HG02870 (cell line): ENCODE results near the gene TSFM.

Experiments used
- ATAC-seq: cut with Tn5 transposase; IDR thresholded peaks from one replicate; pipeline ENCODE4 v1.9.1; 2021; ENCODE audit warnings: mild to moderate bottlenecking, moderate library complexity; ENCODE audit not compliant: unreplicated experiment

TSFM gene

DNA sequence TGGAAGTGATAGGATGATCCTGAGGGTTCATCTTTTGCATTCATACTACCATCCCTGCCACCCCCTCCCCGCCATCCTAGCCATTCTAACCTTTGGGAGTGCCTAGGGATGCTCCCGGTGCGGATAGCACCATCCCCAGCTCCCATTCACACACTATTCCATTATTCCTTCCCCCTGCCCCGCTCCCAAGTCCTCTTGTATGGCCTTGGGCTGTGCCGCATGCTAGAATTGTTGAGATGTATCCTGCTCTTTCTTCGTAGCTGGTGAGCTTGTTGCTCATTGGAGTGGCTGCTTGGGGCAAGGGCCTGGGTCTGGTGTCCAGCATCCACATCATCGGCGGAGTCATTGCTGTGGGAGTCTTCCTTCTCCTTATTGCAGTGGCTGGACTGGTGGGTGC, 37.1 kb upstream of the TSFM start:
- ATAC-seq: no peak

DNA sequence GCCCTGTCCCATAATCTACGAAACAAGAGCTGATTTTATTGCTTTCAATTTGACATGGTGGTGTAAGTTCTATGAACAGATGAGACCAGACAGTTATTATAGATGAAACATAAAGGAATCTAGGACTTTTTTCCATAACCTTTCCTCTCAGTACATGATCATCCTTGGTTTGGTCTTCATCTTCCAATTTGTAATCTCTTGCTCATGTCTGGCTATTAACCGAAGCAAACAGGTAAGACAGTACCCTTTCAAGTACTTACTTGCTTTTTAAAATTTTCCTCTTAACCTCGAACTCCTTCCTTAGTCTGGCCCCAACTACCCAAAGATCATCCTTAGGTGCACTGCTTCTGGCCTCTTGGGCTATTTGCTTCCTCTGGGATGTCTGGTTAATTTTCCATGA, 36.6 kb upstream of the TSFM start:
- no peak for ATAC-seq

DNA sequence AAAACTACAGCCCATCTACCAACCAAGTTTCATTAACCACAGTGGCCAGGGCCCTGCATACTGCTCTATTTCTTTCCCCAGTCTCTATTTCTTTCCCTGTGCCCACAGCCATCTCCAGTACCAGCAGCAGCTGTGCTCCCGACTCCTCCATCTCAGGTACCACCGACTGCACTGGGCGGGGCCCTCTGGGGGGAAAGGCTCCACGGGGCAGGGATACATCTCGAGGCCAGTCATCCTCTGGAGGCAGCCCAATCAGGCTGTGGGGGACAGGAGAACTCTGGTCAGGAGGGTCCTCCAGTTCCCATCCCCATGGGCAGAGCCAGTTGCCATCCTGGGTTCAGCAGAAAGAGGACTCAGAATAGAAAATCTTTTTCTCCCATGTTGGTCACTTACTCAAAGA, 33.5 kb upstream of the TSFM start:
- no peak for ATAC-seq

DNA sequence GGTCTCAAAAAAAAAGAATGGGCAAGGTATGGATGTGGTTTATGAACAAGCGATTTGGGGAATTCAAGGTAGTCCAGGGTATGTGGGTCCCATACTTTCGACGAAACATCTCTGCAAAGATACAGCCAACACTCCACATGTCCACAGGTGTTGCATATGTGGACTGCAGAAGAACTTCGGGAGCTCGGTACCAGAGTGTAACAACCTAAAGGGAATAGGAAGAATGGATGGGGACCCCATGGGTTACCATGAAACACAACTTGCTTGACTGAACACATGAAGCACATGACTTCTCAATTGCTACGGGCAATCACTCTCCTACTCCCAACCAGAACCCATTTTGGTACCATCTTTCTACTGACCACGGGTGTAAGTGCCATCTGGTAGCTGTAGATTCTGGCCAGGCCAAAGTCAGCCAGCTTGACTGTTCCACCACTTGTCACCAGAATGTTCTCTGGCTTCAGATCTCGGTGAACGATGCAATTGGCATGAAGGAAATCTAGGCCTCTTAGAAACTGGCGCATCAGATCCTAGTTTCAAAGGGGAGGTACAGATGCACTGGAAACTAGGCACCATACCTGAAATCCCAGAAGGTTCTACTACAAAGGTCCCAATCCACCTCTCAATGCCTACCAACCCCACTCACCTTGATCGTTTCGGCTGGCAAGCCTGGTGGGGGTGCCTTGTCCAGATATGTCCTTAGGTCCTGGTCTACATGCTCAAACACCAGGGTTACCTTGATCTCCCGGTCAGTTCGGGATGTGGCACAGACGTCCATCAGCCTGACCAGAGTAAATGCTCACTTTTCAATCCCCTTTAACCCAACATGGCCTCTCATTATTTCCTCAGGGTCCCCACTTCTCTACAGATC, 31.8 kb upstream of the TSFM start:
- ATAC-seq: no peak

DNA sequence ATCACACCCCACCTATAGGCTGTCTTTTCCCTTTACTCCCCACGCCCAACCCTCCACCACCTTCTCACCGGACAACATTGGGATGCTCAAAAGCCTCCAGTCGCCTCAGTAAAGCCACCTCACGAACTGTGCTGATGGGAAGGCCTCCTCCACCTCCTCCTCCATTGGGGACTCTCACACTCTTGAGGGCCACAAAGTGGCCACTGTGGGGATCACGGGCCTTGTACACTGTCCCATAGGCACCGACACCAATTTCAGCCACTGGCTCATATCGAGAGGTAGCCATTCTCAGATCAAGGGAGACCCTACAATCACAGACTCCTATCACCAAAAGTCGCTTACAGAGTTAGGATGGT, 31.2 kb upstream of the TSFM start:
- no peak for ATAC-seq

DNA sequence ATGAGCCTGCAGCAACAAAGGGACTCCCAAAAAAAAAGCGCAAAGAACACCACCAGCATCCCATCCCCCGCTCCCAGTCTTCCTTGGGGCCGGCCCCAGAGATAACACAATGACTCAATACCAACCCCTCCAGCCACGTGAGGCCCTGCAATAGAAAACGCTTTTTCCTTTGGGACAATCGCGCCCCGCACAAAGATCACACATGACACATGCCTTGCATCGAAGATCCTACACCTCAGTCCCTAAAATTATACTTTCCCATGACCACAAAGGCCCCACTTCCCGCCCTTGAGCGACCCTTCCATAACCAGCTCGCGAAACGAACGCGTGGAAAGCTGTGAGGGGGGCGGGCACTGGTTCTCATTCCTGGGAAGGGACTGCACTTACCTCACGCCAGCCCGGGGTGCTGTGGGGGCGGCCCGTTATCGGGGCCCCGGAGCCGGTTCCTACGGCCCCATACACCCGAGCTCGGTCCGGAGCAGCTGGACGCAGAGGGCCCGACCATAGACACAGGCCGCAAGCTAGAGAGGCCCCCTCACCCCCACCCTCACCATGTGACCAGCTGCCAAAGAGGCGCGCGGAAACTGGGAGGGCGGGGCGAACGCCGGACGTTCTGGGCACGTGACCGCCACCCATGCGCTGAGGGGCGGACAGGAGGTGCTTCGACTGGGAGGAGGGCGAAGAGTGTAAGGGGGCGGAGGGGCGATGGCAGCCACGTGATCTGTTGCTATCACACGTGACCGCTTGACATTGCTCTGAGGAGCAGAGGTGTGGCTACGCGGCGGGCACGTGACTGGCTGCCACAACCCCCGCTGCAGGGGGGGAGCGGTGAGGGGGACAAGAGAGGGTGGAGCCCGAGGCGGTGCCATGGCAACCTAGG, 30.6 kb upstream of the TSFM start, which contains the start of gene CDK4:
Gene CDK4, minus strand, starts transcription at position 523 of the 880 bp plus-strand sequence. CDS start 593 bp downstream, outside the sequence.
- ATAC-seq: peak; percentile 71

DNA sequence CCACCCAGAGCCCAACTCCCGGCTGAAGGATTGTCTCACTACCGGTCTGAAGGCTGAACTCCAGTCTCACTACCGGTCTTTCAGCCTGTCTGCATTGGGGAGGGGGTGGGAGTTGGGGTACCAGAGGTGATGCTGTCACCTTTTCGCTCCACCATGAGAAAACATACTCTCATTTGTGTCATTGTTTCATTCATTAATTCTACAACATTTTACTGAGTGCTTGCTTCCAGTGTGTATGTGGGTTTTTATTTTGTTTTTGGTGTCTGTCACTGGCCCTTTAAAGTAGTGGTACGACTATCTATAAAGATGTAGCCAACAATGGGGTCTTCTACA, 30.0 kb upstream of the TSFM start:
- ATAC-seq: no peak

DNA sequence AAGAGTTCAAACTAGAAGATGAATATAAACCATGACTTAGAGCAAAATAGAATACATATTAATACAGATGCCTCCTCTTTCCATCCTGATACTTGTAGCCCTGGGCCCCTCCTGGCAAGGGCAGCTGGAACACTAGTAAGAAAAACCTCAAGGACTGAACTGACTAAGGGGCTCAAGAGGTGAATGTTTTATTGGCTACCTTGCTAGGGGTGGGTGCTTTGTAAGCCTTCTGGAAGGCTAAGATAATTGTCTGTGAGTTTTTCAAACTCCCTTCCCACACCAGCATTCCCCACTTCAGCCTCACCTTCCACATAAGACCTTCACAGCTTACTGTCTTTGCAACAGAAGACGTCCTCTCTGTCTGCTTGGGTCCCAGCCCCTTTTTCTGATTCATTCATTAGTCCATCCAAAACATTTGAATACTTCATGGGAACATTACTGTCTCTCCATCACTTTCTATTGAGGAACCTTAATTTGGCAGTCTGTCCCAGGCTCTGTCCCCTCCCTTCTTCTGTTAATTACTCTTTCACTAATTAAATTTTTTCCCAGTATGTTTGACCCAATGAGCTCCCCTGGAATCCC, 28.7 kb upstream of the TSFM start:
- no peak for ATAC-seq

DNA sequence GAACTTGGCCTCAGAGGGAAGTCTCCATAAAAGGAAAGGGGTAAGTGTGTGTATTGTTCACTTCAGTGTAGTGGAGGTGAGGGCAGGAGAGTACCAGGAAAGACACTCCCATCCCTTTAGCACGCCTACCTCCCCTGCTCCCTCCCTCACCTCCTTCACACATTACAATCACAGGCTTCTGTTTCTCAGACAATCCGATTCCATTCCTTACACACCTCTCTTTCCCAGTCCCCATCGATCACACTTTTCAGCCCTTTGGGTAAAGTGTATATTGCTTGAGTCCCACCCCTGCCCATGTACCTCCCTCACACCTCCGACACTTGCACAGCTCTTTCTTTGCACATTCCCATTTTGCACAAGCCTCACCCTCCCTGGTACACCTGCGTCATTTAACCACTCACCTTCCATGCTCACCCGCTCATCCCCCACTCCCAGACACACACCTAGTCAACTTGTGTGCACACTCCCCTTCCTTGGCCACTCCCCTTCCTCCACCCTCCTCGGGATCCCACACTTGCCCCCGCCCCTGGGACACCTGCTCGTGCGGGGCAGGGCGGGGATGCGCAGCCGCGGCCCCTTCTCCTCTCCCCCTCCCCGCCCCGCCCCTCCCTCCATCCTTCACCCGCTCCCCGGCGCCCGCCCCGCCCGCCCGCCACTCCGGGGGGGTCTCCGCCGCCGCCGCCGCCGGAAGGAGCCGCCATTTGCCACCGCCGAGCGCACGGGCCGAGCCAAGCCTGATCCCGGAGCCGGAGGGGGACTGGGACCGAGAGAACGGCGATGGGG, 28.0 kb upstream of the TSFM start, which contains the start of gene MARCHF9:
Gene MARCHF9, plus strand, starts transcription at position 693 of the 783 bp plus-strand sequence. CDS start 426 bp downstream, outside the sequence.
- ATAC-seq: peak; percentile 35

DNA sequence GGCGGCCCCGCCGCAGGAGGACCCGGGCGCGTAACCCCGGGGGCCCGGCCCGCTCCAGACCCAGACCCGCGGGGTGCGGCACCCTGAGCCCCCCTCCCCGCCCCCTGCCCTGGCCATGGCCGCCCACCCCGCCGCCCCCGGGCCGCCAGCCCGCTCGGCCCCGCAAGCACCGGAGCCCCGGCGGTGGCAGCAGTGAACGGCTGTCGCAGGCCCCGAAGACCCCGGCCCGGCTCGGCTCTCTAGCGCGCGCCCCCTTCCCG, 27.5 kb upstream of the TSFM start:
- ATAC-seq: no peak

DNA sequence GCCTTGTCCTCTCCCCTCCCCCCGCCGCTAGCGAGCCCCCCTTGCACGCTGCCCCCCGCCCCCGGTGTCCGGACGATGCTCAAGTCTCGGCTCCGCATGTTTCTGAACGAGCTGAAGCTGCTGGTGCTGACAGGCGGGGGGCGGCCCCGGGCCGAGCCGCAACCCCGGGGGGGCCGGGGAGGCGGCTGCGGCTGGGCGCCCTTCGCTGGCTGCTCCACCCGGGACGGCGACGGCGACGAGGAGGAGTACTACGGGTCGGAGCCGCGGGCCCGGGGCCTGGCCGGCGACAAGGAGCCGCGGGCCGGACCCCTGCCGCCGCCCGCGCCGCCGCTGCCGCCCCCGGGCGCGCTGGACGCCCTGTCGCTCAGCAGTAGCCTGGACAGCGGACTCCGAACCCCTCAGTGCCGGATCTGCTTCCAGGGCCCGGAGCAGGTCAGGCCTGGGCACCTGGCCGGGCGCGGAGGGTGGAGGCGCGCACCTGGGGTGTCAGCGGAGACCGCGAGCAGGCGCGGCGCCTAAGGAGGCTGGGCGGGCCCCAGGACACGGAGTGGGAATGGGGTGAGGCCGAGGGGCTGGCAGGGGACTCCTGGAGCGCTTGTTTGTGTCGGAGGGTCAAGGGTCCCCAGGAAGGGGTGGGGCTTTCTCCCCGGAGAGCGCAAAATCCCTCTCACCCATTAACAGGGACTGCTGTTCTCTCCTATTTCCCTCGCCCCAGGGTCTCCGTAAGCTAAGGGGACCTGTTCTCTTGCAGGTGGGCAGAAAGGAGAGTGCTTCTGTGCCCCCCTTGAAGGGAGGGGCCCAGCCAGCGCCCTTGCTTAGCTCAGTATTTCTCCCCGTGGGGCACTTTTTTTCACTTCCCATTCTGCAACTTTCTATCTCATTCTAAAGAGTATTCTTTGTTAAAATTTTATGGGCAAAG, 26.9 kb upstream of the TSFM start:
- ATAC-seq: no peak

DNA sequence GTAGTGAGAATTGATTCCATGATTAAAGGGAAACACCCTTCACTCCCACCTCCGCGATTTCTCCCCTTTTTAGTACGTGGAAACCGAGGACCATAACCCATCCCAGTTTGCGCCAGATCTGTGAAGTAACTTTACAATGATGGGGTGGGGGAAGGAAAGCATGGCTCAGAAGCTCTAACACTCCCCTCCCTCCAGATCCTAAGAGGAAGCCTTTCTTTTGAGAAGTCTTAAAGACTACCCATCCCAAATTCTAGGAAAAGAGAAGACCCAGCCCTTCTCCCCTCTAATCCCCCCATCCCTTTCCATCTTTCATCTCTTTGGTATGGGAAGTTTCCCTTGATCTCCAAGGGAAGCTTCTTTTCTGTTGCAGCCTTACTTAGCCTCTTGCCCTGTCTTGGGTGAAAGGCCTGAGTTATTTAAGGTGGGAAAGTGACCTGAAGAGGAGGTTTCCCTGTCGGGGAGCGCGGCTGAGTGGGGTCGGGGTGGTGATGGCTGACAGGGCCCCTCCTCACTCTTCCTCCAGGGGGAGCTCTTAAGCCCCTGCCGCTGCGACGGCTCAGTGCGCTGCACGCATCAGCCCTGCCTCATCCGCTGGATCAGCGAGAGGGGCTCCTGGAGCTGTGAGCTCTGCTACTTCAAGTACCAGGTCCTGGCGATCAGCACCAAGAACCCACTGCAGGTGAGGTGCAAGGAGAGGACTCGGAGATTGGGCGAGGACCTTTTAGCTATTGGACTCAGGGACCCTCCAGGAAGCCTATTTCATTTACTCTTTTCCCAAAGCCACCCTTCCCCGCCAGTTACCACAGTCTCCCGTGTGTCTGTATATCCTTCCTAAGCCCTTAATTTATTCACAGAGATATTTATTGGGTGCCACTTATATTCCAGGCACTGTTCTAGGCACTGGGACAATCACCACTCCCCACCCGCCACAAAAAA, 25.9 kb upstream of the TSFM start:
- ATAC-seq: peak; percentile 22

DNA sequence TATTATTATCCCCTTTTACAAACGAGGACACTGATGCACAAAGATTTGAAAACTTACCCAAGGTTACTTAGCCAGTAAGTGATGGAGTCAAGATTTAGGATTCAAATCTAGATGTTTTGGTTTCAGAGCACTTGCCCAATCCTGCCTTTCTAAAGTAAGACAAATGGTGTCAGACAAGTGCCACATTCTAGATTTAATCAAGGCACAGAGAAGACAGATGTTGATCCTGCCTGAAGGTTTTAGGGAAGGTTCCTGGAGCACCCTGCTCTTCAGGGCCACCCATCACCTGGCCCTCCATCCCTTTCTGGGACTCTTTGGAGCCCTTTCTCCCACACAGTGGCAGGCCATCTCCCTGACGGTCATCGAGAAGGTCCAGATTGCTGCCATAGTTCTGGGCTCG, 24.8 kb upstream of the TSFM start:
- no peak for ATAC-seq

DNA sequence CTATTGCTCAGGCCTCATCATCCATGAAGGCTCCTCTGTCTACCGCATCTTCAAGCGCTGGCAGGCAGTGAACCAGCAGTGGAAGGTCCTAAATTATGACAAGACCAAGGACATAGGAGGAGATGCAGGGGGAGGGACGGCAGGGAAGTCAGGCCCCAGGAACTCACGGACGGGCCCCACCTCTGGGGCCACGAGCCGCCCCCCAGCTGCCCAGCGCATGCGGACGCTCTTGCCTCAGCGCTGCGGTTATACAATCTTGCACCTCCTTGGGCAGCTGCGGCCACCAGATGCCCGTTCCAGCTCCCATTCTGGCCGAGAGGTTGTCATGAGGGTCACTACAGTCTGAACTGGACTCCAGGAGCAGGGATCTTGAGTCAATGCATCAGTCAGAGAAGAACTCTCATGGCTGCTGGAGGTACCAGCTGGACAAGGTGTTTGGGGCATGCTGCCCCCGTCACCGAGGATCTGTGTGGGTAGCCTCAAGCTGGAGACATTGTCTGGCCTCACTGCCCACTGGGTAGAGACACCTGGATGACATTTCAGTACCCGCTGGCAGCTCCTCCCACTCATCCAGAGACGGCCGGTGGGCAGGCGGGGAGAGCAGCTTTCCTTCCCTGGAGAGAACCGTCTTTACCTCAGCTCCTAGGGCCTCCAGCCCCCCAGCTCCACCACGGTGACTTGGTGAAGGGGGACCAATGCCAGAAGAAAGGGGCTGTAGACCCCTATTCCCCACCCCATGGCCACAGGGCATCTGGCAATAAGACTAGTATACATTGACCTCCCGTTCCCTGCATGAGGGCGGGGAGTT, 23.8 kb upstream of the TSFM start:
- ATAC-seq: no peak

DNA sequence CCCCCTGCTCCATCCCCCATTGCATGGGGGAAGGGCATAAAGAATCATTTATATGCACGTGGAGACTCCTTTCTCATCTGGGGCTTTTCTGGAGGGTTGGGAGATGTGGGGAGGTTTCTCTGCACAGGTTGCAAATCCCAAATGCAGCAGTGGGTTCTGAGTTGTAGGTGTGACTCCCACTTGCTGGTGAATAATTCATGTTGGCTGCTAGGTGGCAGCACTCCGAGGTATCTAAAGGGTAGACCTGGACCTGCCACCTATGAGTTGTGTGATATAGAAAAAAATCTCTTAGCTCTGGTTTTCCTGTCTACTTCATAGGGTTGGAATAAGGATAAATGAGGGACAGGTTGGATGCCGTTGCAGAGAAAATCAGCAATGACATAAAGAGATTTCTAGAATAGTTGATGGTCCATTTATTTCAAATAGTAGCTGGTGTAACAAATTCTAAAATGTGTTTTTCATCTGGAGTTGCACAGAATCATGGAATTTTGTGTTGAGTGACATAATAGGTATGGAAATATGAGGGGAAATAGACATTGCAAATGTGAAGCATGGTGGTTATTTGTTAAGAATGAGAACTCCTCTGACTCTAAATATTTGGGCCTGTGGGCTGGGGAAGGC, 23.1 kb upstream of the TSFM start:
- ATAC-seq: no peak

DNA sequence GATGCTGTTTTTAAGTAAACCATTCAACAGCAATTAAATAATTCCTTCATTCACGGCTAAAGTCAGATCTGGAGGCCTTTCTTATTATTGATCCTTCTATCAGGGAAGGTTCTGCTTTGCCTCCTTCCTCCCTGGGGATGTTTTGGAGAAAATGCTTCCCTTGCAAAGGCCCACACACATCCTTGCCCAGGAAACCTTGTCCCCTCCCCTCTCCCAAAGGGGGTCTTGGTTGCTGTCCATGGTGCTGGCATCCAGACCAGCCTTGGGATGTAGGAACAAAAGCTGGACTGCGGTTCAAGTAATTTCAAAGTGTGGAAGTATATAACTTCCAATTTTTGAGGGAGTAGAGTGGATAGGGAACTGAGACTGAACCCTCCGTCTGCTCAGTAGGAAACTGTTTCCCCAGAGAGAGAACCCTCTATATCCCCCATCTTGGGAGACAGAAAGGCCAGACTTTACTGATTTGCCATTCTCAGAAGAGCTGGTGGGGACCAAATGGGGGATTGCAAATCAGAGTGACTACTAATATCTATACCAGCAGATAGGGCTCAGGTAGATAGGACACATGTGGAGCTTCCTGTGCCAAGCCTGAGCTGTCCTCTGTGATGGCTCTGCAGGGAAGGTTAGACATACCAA, 22.1 kb upstream of the TSFM start:
- ATAC-seq: no peak

DNA sequence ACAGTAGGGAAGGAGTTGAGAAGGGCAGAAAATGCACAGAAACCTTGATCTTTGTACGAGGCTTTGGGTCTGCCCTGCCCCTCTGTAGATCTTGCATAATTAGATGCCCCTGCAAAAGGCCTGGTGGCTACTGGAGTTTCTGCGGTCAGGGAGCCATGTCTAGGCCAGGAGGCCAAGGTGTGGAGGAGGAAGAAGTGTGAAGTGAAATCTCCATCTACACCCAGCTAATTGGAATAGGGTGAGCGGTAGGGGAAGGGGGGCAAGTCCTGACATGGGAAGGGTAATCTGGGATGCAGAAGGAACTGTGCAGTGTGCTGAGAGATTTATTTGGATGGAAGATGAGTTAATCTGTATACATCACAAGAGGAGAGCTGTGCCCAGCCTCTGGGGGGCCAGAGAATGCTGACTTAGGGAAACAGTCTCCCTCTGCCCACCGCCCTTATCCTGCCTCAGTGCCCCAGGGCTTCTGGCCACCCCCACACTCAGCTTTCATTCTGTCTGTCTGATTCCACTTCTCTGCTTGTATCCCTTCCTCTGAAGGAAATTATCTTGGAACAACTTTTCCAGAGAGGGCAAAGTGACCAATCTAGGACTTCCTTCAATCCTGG, 21.1 kb upstream of the TSFM start:
- ATAC-seq: no peak
